Parathyroid adenoma (tissue), 2 donors: ENCODE data around the gene LBHD1.
"Not testable (repeated sequence)": the region's sequence is repeated elsewhere in the genome, so short reads cannot be mapped to it uniquely, and the experiment has no call there.

ENCODE experiments used
- H2AFZ ChIP-seq: fragments of 300-600 bp; sonication (generic); one replicate; pipeline ENCODE4 v1.7.0; 2017; ENCODE audit warnings: antibody characterized with exemption, mild to moderate bottlenecking
- H3K27ac ChIP-seq: fragments of 300-600 bp; sonication (generic); one replicate; pipeline ENCODE4 v1.7.0; 2017
- H3K27me3 ChIP-seq: fragments of 300-600 bp; sonication (generic); one replicate; pipeline ENCODE4 v1.7.0; 2017; ENCODE audit warnings: low read length; ENCODE audit not compliant: control insufficient read depth, insufficient read depth
- H3K36me3 ChIP-seq: fragments of 300-600 bp; sonication (generic); one replicate; pipeline ENCODE4 v1.7.0; 2017; ENCODE audit warnings: low read length; ENCODE audit not compliant: control insufficient read depth, insufficient read depth
- H3K4me1 ChIP-seq: fragments of 300-600 bp; sonication (generic); one replicate; pipeline ENCODE4 v1.7.0; 2017; ENCODE audit warnings: control low read depth
- H3K4me2 ChIP-seq: fragments of 300-600 bp; sonication (generic); one replicate; pipeline ENCODE4 v1.7.0; 2017; ENCODE audit warnings: low read length
- H3K4me3 ChIP-seq: fragments of 300-600 bp; sonication (generic); one replicate; pipeline ENCODE4 v1.7.0; 2017; ENCODE audit warnings: low read depth, low read length
- H3K79me2 ChIP-seq: fragments of 300-600 bp; sonication (generic); one replicate; pipeline ENCODE4 v1.7.0; 2017; ENCODE audit warnings: control low read depth
- H3K9ac ChIP-seq: fragments of 300-600 bp; sonication (generic); one replicate; pipeline ENCODE4 v1.7.0; 2017; ENCODE audit warnings: mild to moderate bottlenecking
- H3K9me3 ChIP-seq: fragments of 300-600 bp; sonication (generic); one replicate; pipeline ENCODE4 v1.7.0; 2017; ENCODE audit warnings: low read length; ENCODE audit not compliant: control insufficient read depth
- CTCF ChIP-seq: fragments of 300-600 bp; sonication (generic); IDR thresholded peaks from one replicate; pipeline ENCODE4 v1.7.0; 2017; ENCODE audit warnings: antibody characterized with exemption, mild to moderate bottlenecking
- donor health status: primary hyperparathyroidism.

The LBHD1 gene

GRCh38 chr11:62654297-62654696, 17.8 kb downstream of the LBHD1 start:
- H3K4me3 ChIP-seq = no peak overlapping the region
- no peak overlapping the region for H3K27ac ChIP-seq
- H3K79me2 ChIP-seq = peaks cover 4% of the 10 kb centered on the region

GRCh38 chr11:62652161-62653006, 19.7 kb downstream of the LBHD1 start:
- no peak for TF ChIP-seq CTCF
- H2AFZ ChIP-seq = peak overlapping the region; percentile 88
- H3K4me1 ChIP-seq = no peaks in the 10 kb centered on the region

More at GRCh38 chr11:62654297-62654696, 17.8 kb downstream of the LBHD1 start:
- no peaks in the 10 kb centered on the region for H3K36me3 ChIP-seq
- no peak overlapping the region for H3K9ac ChIP-seq
- H3K9me3 ChIP-seq = no peaks in the 10 kb centered on the region
- no peak overlapping the region for H2AFZ ChIP-seq
- H3K27me3 ChIP-seq = no peaks in the 10 kb centered on the region
- no peak overlapping the region for H3K4me2 ChIP-seq
- TF ChIP-seq CTCF = no peak
- H3K4me1 ChIP-seq = no peaks in the 10 kb centered on the region

GRCh38 chr11:62650283-62650682, 21.8 kb downstream of the LBHD1 start:
- H3K27ac ChIP-seq, H3K9me3 ChIP-seq, H3K27me3 ChIP-seq, H3K4me2 ChIP-seq, H3K9ac ChIP-seq, H3K79me2 ChIP-seq, H3K36me3 ChIP-seq, H3K4me3 ChIP-seq, H3K4me1 ChIP-seq, H2AFZ ChIP-seq: not testable (repeated sequence)

More at GRCh38 chr11:62652161-62653006, 19.7 kb downstream of the LBHD1 start:
- Histone ChIP-seq H3K79me2 (peaks cover 4% of the 10 kb centered on the region), H3K27ac (peak overlapping the region; percentile 66), H3K9me3 (no peaks in the 10 kb centered on the region), H3K27me3 (no peaks in the 10 kb centered on the region), H3K36me3 (no peaks in the 10 kb centered on the region), H3K4me2 (peak overlapping the region; percentile 78), H3K9ac (peak overlapping the region; percentile 31), H3K4me3 (peak overlapping the region; percentile 88)

GRCh38 chr11:62649486-62649885, 22.6 kb downstream of the LBHD1 start:
- Histone ChIP-seq H3K36me3 (no peaks in the 10 kb centered on the region), H3K4me3 (no peak overlapping the region), H3K9me3 (no peaks in the 10 kb centered on the region), H3K9ac (no peak overlapping the region), H3K4me2 (no peak overlapping the region), H3K27me3 (no peaks in the 10 kb centered on the region), H3K79me2 (peaks cover 8% of the 10 kb centered on the region), H3K27ac (no peak overlapping the region), H2AFZ (no peak overlapping the region), H3K4me1 (peaks cover 3% of the 10 kb centered on the region)
- no peak for TF ChIP-seq CTCF

GRCh38 chr11:62648967-62649364, 23.1 kb downstream of the LBHD1 start:
- Histone ChIP-seq H3K4me3 (no peak overlapping the region), H3K4me2 (no peak overlapping the region), H3K27me3 (no peaks in the 10 kb centered on the region), H2AFZ (no peak overlapping the region), H3K27ac (no peak overlapping the region), H3K79me2 (peaks cover 13% of the 10 kb centered on the region), H3K4me1 (peaks cover 3% of the 10 kb centered on the region), H3K9ac (no peak overlapping the region), H3K9me3 (no peaks in the 10 kb centered on the region), H3K36me3 (no peaks in the 10 kb centered on the region)
- no peak for TF ChIP-seq CTCF
